Activated CD8-positive, alpha-beta memory T cell treated with anti-CD3 and anti-CD28 coated beads for 36 hours (primary cell): ENCODE measurements around the gene TSPAN16. TPM values are rescaled to one million over a fixed set of nuclear protein-coding genes. Genes with fewer than 3 reads are reported as not detected.
"Not testable (repeated sequence)": the region's sequence is repeated elsewhere in the genome, so short reads cannot be mapped to it uniquely, and the experiment has no call there.

ENCODE experiments used
- CTCF ChIA-PET: fragments of 350-600 bp; sonication (Branson Sonifier 250); formaldehyde crosslinking; loops from one replicate; lab custom pipeline; 2021; ENCODE audit warnings: antibody characterized with exemption; lab: Charles Lee
- POLR2A ChIA-PET: fragments of 350-600 bp; sonication (Branson Sonifier 250); formaldehyde crosslinking; loops from one replicate; lab custom pipeline; 2021; ENCODE audit warnings: antibody characterized with exemption; lab: Charles Lee
- total RNA-seq, 2 experiments: library from RNA; stranded (reverse); gene quantifications; one replicate each; pipeline ENCODE4 v1.2.3, GENCODE V29; 2021

Gene TSPAN16
- total RNA-seq, 2 experiments from 2014 or later, result not detected

DNA sequence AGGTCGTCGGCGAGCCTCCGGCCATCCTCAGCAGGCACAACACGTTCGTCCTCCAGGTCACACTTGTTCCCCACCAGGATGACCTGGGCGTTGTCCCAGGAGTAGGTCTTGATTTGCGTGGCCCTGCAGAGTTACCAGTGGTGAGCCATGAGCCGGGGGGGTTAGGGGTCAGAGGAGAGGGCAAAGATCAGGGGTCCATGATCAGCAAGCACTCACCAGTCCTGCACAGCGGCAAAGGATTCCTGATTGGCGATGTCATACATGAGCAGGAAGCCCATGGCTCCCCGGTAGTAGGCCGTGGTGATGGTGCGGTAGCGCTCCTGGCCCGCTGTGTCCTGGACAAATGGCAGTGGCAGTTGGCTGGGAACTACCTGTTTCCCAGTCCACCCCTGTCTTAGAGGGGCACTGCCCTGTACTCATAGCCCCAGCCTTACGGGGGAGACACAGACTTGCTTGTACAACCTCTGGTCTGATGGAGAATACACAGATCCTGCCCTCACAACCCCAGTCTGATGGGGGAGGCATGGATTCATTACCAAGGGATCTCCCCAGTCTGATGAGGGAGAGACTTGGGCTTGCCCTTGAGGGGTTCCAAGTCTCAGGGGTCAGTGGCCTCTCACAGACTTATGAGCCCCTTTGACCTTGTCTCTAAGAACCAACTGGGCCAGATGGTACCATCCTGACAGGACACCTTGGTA is 39.6 kb downstream of the TSPAN16 start:
- CTCF ChIA-PET, result no interaction called here

DNA sequence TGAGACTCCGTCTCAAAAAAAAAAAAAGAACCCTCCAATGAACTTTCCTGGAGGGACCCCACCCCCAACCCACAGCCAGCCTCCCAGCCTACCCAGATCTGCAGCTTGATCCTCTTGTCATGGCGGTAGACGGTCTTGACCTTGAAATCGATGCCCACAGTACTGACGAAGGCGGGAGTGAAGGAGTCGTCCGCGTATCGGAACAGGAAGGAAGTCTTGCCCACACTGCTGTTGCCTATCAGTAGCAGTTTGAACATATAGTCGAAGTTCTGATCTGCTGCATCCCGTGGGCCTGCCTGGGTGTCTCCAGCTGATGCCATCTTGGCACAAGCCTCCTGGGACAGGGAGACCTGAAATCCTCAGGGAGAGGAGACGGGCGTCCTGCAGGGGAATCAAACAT is 41.1 kb downstream of the TSPAN16 start:
- ChIA-PET CTCF (interaction anchor here (0.7 kb wide), 1 partner anchor 763 kb away, joined by 3 read pairs; no protein-coding TSS in a partner anchor), POLR2A (no interaction called here)

More for the DNA sequence above, 39.6 kb downstream of the TSPAN16 start:
- POLR2A ChIA-PET, result no interaction called here

- ChIA-PET CTCF (interaction anchor here (0.7 to 1.8 kb wide), 3 partner anchors 43 to 144 kb away, joined by 3 to 6 read pairs (median 4); no protein-coding TSS in a partner anchor), POLR2A (no interaction called here)
Measured at GRCh38 chr19:11338121-11338520, 42.2 kb downstream of the TSPAN16 start.

DNA sequence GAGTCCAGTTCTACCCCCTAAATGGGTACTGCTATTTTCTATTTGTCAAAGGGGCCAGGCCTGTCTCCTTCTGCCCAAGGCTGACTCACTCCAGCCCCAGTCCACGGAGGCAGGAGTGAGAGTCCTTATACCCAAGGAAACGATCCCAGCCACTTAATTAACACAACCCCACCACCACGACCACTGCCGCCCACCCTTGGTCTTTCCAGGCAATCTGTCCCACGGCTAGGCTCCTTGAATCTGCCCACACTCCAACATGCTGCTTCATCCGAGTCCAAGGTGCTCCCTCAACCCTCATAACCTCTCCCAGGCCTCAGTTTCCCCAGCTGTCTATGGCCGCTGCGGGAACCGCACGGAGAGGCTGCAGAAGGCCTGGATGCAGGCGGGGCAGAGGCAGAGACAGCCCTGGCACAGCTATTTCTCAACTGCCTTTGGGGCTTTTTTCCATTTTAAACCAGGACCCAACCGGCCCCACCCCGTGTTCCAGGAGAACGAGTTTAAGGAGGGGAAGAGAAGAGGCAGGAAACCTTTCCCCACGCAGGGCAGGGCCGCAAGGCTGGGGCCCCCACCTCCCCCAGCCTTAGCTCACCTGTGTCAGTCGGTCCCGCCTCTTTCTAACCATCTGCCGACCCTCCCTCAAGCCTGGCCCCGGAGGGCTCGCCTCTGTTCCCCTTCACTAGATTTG is 42.8 kb downstream of the TSPAN16 start:
- CTCF ChIA-PET, result interaction anchor here (0.6 to 1.8 kb wide), 3 partner anchors 42 to 459 kb away, joined by 3 to 6 read pairs (median 4); no protein-coding TSS in a partner anchor
- POLR2A ChIA-PET, result interaction anchor here (0.6 to 1.0 kb wide), 2 partner anchors 144 to 728 kb away, joined by 3 to 4 read pairs; no protein-coding TSS in a partner anchor

- POLR2A ChIA-PET, result interaction anchor here (0.6 to 1.0 kb wide), 3 partner anchors 33 to 727 kb away, joined by 3 to 4 read pairs (median 3); no protein-coding TSS in a partner anchor
- CTCF ChIA-PET, result interaction anchor here (0.5 to 1.8 kb wide), 5 partner anchors 9 to 458 kb away, joined by 3 to 5 read pairs (median 4); no protein-coding TSS in a partner anchor
Measured at GRCh38 chr19:11339254-11340098, 43.5 kb downstream of the TSPAN16 start, which contains the start of gene RAB3D. Gene RAB3D, minus strand, starts transcription at chr19:11339657. Its CDS starts 2,258 bp downstream, at chr19:11337399.

- ChIA-PET CTCF (interaction anchor here (0.5 to 1.8 kb wide), 4 partner anchors 9 to 150 kb away, joined by 3 to 5 read pairs (median 4); no protein-coding TSS in a partner anchor), POLR2A (interaction anchor here (0.7 kb wide), 1 partner anchor 32 kb away, joined by 3 read pairs; no protein-coding TSS in a partner anchor)
Measured at GRCh38 chr19:11340099-11340467, 44.1 kb downstream of the TSPAN16 start.

- CTCF ChIA-PET, result interaction anchor here (0.7 kb wide), 2 partner anchors 104 to 138 kb away, joined by 3 to 4 read pairs; no protein-coding TSS in a partner anchor
- POLR2A ChIA-PET, result no interaction called here
Measured at GRCh38 chr19:11342429-11342828, 46.5 kb downstream of the TSPAN16 start.

DNA sequence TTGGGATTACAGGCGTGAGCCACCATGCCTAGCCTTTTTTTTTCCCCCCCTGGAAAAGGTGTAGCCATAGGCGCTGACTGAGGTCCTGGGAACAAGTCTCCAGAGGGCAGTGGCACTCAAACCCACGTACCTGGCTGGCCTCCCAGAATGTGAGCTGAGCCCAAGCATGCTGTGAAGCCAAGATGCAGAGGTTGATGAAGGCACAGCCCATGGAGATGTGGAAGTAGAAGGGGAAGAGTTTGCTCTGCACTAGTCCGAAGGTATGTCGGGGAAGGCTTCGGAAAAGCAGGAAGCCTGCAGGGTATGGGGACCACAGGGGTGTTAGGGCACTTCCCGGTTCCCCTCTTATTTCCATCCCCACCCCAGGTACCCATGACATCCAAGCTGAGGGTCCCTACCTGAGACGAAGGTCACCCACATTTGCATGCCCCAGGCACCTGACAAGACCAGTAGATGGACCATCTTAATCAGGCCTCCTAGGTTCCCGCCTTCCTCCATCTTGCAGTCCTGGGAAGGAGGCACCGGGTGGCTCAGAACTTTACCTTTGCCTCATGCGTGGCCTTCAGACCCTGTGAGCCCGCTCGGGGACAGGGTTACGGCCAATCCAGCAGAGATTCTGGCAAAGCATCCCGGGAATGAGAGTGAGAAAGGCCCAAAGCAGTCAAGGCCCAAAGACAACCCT is 49.3 kb downstream of the TSPAN16 start:
- ChIA-PET CTCF (interaction anchor here (0.7 kb wide), 1 partner anchor 73 kb away, joined by 3 read pairs; no protein-coding TSS in a partner anchor), POLR2A (interaction anchor here (1.0 to 2.3 kb wide), 2 partner anchors 29 to 30 kb away, joined by 5 to 8 read pairs; partner anchors contain the start of gene SWSAP1)

- CTCF ChIA-PET, result interaction anchor here (0.5 to 1.7 kb wide), 4 partner anchors 21 to 266 kb away, joined by 3 to 5 read pairs (median 4); no protein-coding TSS in a partner anchor
- POLR2A ChIA-PET, result interaction anchor here (0.9 to 2.3 kb wide), 4 partner anchors 22 to 35 kb away, joined by 3 to 8 read pairs (median 6); partner anchors contain the start of gene SWSAP1
Measured at GRCh38 chr19:11346104-11346940, 50.4 kb downstream of the TSPAN16 start, which contains the start of the genes CCDC159 and TMEM205. Gene CCDC159, plus strand, starts transcription at chr19:11346519. Its CDS starts 88 bp downstream, at chr19:11346607. Gene TMEM205, minus strand, starts transcription at chr19:11346268. Its CDS starts 649 bp downstream, at chr19:11345619.

- ChIA-PET POLR2A (interaction anchor here (0.5 to 2.3 kb wide), 3 partner anchors 27 to 277 kb away, joined by 4 to 8 read pairs (median 7); partner anchors contain the start of gene SWSAP1), CTCF (interaction anchor here (0.9 to 1.7 kb wide), 2 partner anchors 20 to 33 kb away, joined by 3 read pairs; no protein-coding TSS in a partner anchor)
Measured at GRCh38 chr19:11347546-11348039, 51.6 kb downstream of the TSPAN16 start.

GRCh38 chr19:11349171-11349570 is 53.2 kb downstream of the TSPAN16 start:
- ChIA-PET POLR2A (no interaction called here), CTCF (no interaction called here)

- CTCF ChIA-PET, result not testable (repeated sequence)
Measured at GRCh38 chr19:11354102-11354501, 58.1 kb downstream of the TSPAN16 start.

DNA sequence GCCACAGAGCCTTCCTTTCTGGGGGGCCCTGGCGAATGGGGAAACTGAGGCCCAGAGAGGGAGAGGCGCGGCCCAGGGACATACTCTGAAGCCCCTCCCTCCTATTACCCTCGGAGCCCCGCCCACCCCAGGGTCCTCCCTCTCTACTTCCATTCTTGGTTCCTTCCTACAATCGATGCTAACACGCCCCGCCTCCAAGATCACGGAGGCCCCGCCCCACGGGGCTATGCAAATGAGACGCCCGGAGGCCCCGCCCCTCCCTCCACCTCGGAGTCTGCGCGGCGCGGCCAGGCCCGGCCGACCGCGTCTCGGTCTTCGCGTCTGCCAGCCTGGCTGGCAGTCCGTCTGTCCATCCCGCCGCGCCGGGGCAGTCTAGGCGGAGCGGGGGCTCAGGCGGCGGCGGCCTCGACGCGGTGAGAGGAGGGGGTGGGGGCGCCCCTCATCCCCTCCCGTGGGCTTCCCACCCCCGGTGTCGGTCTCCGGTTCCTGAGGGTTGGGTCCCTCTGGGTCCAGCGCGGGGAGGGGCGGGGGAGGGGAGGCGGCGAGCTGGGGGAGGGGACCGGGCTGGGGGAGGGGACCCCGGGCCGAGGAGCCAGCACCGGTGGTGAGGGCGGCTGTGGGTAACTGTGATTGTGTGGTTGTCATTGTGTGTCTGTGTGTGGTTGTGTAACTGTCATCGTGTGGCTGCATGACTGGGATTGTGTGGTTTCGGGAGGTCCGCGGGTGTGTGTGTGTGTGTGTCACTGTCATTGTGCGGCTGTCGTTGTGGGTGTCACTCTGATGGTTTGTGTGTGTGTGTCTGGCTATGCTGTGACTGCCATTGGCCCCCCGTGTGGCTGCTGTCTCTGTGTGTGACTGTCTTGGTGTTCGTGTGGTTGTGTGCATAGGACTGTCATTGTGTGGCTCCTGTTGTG is 59.5 kb downstream of the TSPAN16 start, which contains the start of gene PLPPR2:
TSS of gene PLPPR2 (plus strand) at position 273 of the 914 bp plus-strand sequence. CDS start 2,242 bp downstream, outside the sequence.
- POLR2A ChIA-PET, result no interaction called here
- CTCF ChIA-PET, result no interaction called here

More at GRCh38 chr19:11354102-11354501, 58.1 kb downstream of the TSPAN16 start:
- POLR2A ChIA-PET, result not testable (repeated sequence)

- ChIA-PET CTCF (no interaction called here), POLR2A (no interaction called here)
Measured at GRCh38 chr19:11356074-11356397, 60.1 kb downstream of the TSPAN16 start.
